ENCODE data around the gene HRH3. TPM values are rescaled to one million over a fixed set of nuclear protein-coding genes. Genes with fewer than 3 reads are reported as not detected.

The HRH3 gene
- total RNA-seq, 1 experiment from 2014 or later: not detected

- no peak overlapping the region for H3K27ac Mint-ChIP-seq (ENCODE audit: unreplicated experiment)
- H3K4me1 ChIP-seq: peaks cover 5% of the 10 kb centered on the region
- no peaks in the 10 kb centered on the region for H3K27me3 ChIP-seq (replicated peaks; ENCODE audit: control insufficient read depth, insufficient read depth, low read length)
- TF ChIP-seq, protein P1, sequence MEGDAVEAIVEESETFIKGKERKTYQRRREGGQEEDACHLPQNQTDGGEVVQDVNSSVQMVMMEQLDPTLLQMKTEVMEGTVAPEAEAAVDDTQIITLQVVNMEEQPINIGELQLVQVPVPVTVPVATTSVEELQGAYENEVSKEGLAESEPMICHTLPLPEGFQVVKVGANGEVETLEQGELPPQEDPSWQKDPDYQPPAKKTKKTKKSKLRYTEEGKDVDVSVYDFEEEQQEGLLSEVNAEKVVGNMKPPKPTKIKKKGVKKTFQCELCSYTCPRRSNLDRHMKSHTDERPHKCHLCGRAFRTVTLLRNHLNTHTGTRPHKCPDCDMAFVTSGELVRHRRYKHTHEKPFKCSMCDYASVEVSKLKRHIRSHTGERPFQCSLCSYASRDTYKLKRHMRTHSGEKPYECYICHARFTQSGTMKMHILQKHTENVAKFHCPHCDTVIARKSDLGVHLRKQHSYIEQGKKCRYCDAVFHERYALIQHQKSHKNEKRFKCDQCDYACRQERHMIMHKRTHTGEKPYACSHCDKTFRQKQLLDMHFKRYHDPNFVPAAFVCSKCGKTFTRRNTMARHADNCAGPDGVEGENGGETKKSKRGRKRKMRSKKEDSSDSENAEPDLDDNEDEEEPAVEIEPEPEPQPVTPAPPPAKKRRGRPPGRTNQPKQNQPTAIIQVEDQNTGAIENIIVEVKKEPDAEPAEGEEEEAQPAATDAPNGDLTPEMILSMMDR (IDR thresholded peaks at IDR 0.05; ENCODE audit: insufficient read depth in 1 of 2, low read depth in 1 of 2, low read length in 1 of 2, severe bottlenecking in 1 of 2, unreplicated experiment in 1 of 2): no peak
- no TSS peak for BruUV-seq (replicated peaks)
- H3K9me3 ChIP-seq: no peaks in the 10 kb centered on the region
- intact Hi-C loops (cut with micrococcal nuclease; ENCODE audit: unreplicated experiment): no loop called here
- H3K4me3 ChIP-seq (ENCODE audit: low read depth, low read length): no peak overlapping the region
- ChIA-PET POLR2A (no interaction called here), CTCF (no interaction called here)
- 0 out of 2 replicates have a peak, but pooled peaks cover 4% of the 10 kb centered on the region for H3K36me3 ChIP-seq (ENCODE audit: control insufficient read depth, insufficient read depth, low read length)
- H3K9me3 Mint-ChIP-seq (ENCODE audit: unreplicated experiment): no peaks in the 10 kb centered on the region
- DNase-seq: no peak
- H3K4me1 Mint-ChIP-seq (ENCODE audit: low read depth, unreplicated experiment): peaks cover 9% of the 10 kb centered on the region
- no peaks in the 10 kb centered on the region for H3K27me3 Mint-ChIP-seq (ENCODE audit: insufficient read depth, unreplicated experiment)
- H3K36me3 Mint-ChIP-seq (ENCODE audit: insufficient read depth, unreplicated experiment): peaks cover 71% of the 10 kb centered on the region
- H3K4me3 Mint-ChIP-seq (ENCODE audit: unreplicated experiment): no peak overlapping the region
Measured at GRCh38 chr20:62178316-62179161, 41.5 kb downstream of the HRH3 start.

GRCh38 chr20:62177307-62177706, 42.8 kb downstream of the HRH3 start:
- Histone ChIP-seq H3K27me3 (replicated peaks; ENCODE audit: control insufficient read depth, insufficient read depth, low read length) (no peaks in the 10 kb centered on the region), H3K4me3 (ENCODE audit: low read depth, low read length) (no peak overlapping the region), H3K36me3 (ENCODE audit: control insufficient read depth, insufficient read depth, low read length) (0 out of 2 replicates have a peak, but pooled peaks cover 6% of the 10 kb centered on the region), H3K9me3 (no peaks in the 10 kb centered on the region), H3K4me1 (peaks cover 5% of the 10 kb centered on the region)
- Mint-ChIP-seq H3K27me3 (ENCODE audit: insufficient read depth, unreplicated experiment) (no peaks in the 10 kb centered on the region), H3K36me3 (ENCODE audit: insufficient read depth, unreplicated experiment) (peaks cover 63% of the 10 kb centered on the region), H3K4me1 (ENCODE audit: low read depth, unreplicated experiment) (peaks cover 8% of the 10 kb centered on the region), H3K27ac (ENCODE audit: unreplicated experiment) (no peak overlapping the region), H3K4me3 (ENCODE audit: unreplicated experiment) (no peak overlapping the region), H3K9me3 (ENCODE audit: unreplicated experiment) (no peaks in the 10 kb centered on the region)
- intact Hi-C loops (cut with micrococcal nuclease; ENCODE audit: unreplicated experiment): no loop called here
- BruUV-seq (replicated peaks): no TSS peak
- TF ChIP-seq, protein P1 (IDR thresholded peaks at IDR 0.05; ENCODE audit: insufficient read depth in 1 of 2, low read depth in 1 of 2, low read length in 1 of 2, severe bottlenecking in 1 of 2, unreplicated experiment in 1 of 2): no peak
- ChIA-PET POLR2A (interaction anchor here (0.6 kb wide), 1 partner anchor 44 kb away, joined by 3 read pairs; no protein-coding TSS in a partner anchor), CTCF (no interaction called here)
- no peak for DNase-seq

GRCh38 chr20:62176866-62177265, 43.2 kb downstream of the HRH3 start:
- H3K4me3 Mint-ChIP-seq (ENCODE audit: unreplicated experiment): no peak overlapping the region
- Histone ChIP-seq H3K27me3 (replicated peaks; ENCODE audit: control insufficient read depth, insufficient read depth, low read length) (no peaks in the 10 kb centered on the region), H3K4me3 (ENCODE audit: low read depth, low read length) (no peak overlapping the region), H3K9me3 (no peaks in the 10 kb centered on the region), H3K36me3 (ENCODE audit: control insufficient read depth, insufficient read depth, low read length) (0 out of 2 replicates have a peak, but pooled peaks cover 6% of the 10 kb centered on the region), H3K4me1 (peaks cover 3% of the 10 kb centered on the region)
- intact Hi-C loops (cut with micrococcal nuclease; ENCODE audit: unreplicated experiment): no loop called here
- CTCF ChIA-PET: no interaction called here
- H3K4me1 Mint-ChIP-seq (ENCODE audit: low read depth, unreplicated experiment): peaks cover 5% of the 10 kb centered on the region
- H3K9me3 Mint-ChIP-seq (ENCODE audit: unreplicated experiment): no peaks in the 10 kb centered on the region
- no peak for DNase-seq
- TF ChIP-seq, protein P1 (IDR thresholded peaks at IDR 0.05; ENCODE audit: insufficient read depth in 1 of 2, low read depth in 1 of 2, low read length in 1 of 2, severe bottlenecking in 1 of 2, unreplicated experiment in 1 of 2): no peak
- H3K27ac Mint-ChIP-seq (ENCODE audit: unreplicated experiment): no peak overlapping the region
- no peaks in the 10 kb centered on the region for H3K27me3 Mint-ChIP-seq (ENCODE audit: insufficient read depth, unreplicated experiment)
- peaks cover 63% of the 10 kb centered on the region for H3K36me3 Mint-ChIP-seq (ENCODE audit: insufficient read depth, unreplicated experiment)
- POLR2A ChIA-PET: interaction anchor here (0.6 kb wide), 1 partner anchor 43 kb away, joined by 3 read pairs; no protein-coding TSS in a partner anchor
- BruUV-seq (replicated peaks): no TSS peak

Measured in Caco-2 (cell line).